IMR-90 (cell line): ENCODE measurements around the gene PTPRC.

Experiments
- BHLHE40 ChIP-seq: fragments of 150-350 bp; IDR thresholded peaks from 2 replicates; pipeline ENCODE4 v1.6.1; 2016; ENCODE audit warnings: mild to moderate bottlenecking, low read depth, low read length
- CEBPB ChIP-seq: IDR thresholded peaks from 2 replicates; pipeline ENCODE4 v1.6.1; 2012; ENCODE audit warnings: low read depth, low read length, improper control_type of control experiment
- CHD1 ChIP-seq: IDR thresholded peaks from 2 replicates; pipeline ENCODE4 v1.6.1; 2012; ENCODE audit warnings: low read depth, low read length, improper control_type of control experiment
- CTCF ChIP-seq: conservative IDR thresholded peaks from 2 replicates; pipeline ENCODE4 v1.5.1; 2012; ENCODE audit warnings: mild to moderate bottlenecking, low read depth, low read length, improper control_type of control experiment
- ELK1 ChIP-seq: fragments of 150-350 bp; IDR thresholded peaks from 2 replicates; pipeline ENCODE4 v1.6.1; 2016; ENCODE audit warnings: low read depth, mild to moderate bottlenecking, low read length, moderate library complexity, borderline replicate concordance
- FOS ChIP-seq: fragments of 150-350 bp; IDR thresholded peaks from 2 replicates; pipeline ENCODE4 v1.6.1; 2016; ENCODE audit warnings: low read depth, low read length
- MAFK ChIP-seq: IDR thresholded peaks from 2 replicates; pipeline ENCODE4 v1.6.1; 2012; ENCODE audit warnings: low read depth, low read length, improper control_type of control experiment
- MAZ ChIP-seq: IDR thresholded peaks from 2 replicates; pipeline ENCODE4 v1.6.1; 2012; ENCODE audit warnings: low read depth, mild to moderate bottlenecking, low read length, improper control_type of control experiment, moderate library complexity, borderline replicate concordance
- MXI1 ChIP-seq: IDR thresholded peaks from 2 replicates; pipeline ENCODE4 v1.6.1; 2012; ENCODE audit warnings: low read depth, mild to moderate bottlenecking, low read length, moderate library complexity, borderline replicate concordance
- NFE2L2 ChIP-seq: fragments of 150-350 bp; IDR thresholded peaks from 2 replicates; pipeline ENCODE4 v1.6.1; 2016; ENCODE audit warnings: low read depth, mild to moderate bottlenecking, low read length
- POLR2A ChIP-seq: IDR thresholded peaks from 2 replicates; pipeline ENCODE4 v1.6.1; 2012; ENCODE audit warnings: mild to moderate bottlenecking, low read depth, low read length
- RAD21 ChIP-seq: IDR thresholded peaks from 2 replicates; pipeline ENCODE4 v1.6.1; 2012; ENCODE audit warnings: low read length, improper control_type of control experiment
- RFX5 ChIP-seq: IDR thresholded peaks from 2 replicates; pipeline ENCODE4 v1.8.0; 2012; ENCODE audit warnings: low read depth, mild to moderate bottlenecking, low read length, moderate library complexity
- USF2 ChIP-seq: fragments of 150-350 bp; IDR thresholded peaks from 2 replicates; pipeline ENCODE4 v1.6.1; 2017; ENCODE audit warnings: mild to moderate bottlenecking, antibody characterized with exemption, low read length, low read depth

- no peak for TF ChIP-seq CTCF
- no peak for TF ChIP-seq POLR2A
- TF ChIP-seq MAFK: no peak
- no peak for TF ChIP-seq CEBPB
- no peak for TF ChIP-seq CHD1
- TF ChIP-seq NFE2L2: no peak
- no peak for TF ChIP-seq RFX5
- TF ChIP-seq MXI1: no peak
- no peak for TF ChIP-seq RAD21
- no peak for TF ChIP-seq BHLHE40
- no peak for TF ChIP-seq FOS
- no peak for TF ChIP-seq USF2
- no peak for TF ChIP-seq MAZ
- no peak for TF ChIP-seq ELK1
Observed at GRCh38 chr1:198638894-198639635, at the start of gene PTPRC.
